Measurements from ENCODE around the gene THSD8.

GRCh38 chr19:12842511-12842910 is 40.6 kb downstream of the THSD8 start:
- TF ChIP-seq CTCF (tag by site-specific recombination; IDR thresholded peaks at IDR 0.05) = no peak
- no peak for TF ChIP-seq ZNF114 (tag by site-specific recombination; IDR thresholded peaks at IDR 0.05)
- TF ChIP-seq, protein P1, sequence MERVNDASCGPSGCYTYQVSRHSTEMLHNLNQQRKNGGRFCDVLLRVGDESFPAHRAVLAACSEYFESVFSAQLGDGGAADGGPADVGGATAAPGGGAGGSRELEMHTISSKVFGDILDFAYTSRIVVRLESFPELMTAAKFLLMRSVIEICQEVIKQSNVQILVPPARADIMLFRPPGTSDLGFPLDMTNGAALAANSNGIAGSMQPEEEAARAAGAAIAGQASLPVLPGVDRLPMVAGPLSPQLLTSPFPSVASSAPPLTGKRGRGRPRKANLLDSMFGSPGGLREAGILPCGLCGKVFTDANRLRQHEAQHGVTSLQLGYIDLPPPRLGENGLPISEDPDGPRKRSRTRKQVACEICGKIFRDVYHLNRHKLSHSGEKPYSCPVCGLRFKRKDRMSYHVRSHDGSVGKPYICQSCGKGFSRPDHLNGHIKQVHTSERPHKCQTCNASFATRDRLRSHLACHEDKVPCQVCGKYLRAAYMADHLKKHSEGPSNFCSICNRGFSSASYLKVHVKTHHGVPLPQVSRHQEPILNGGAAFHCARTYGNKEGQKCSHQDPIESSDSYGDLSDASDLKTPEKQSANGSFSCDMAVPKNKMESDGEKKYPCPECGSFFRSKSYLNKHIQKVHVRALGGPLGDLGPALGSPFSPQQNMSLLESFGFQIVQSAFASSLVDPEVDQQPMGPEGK (tag by site-specific recombination; IDR thresholded peaks at IDR 0.05) = no peak
- no peak for TF ChIP-seq OVOL3 (tag by site-specific recombination; IDR thresholded peaks at IDR 0.05)
- no peak for TF ChIP-seq ZNF26 (tag by site-specific recombination; IDR thresholded peaks at IDR 0.05)
- TF ChIP-seq ZFP41 (tag by site-specific recombination; IDR thresholded peaks at IDR 0.05; ENCODE audit: borderline replicate concordance) = no peak
- TF ChIP-seq TSHZ1 (tag by site-specific recombination; IDR thresholded peaks at IDR 0.05; ENCODE audit: borderline replicate concordance) = no peak
- TF ChIP-seq ZNF324 (tag by site-specific recombination; IDR thresholded peaks at IDR 0.05) = no peak
- no peak for TF ChIP-seq KLF16 (tag by site-specific recombination; IDR thresholded peaks at IDR 0.05)
- no peak for TF ChIP-seq WT1 (tag by site-specific recombination; IDR thresholded peaks at IDR 0.05)
- TF ChIP-seq YY1 (tag by site-specific recombination; IDR thresholded peaks at IDR 0.05) = no peak
- TF ChIP-seq PRDM1 (tag by site-specific recombination; IDR thresholded peaks at IDR 0.05) = no peak
- no peak for TF ChIP-seq HOXD13 (CRISPR knock-in tag; IDR thresholded peaks at IDR 0.05; ENCODE audit: borderline replicate concordance)
- TF ChIP-seq ZBTB7A (tag by site-specific recombination; IDR thresholded peaks at IDR 0.05; ENCODE audit: low read depth) = no peak
